Activated naive CD4-positive, alpha-beta T cell treated with anti-CD3 and anti-CD28 coated beads, Interleukin-2, amount 50 U/mL, for 72 hours (primary cell): ENCODE results near the gene ID2. TPM values are rescaled to one million over a fixed set of nuclear protein-coding genes. Genes with fewer than 3 reads are reported as not detected.
A peak's percentile ranks its signal among the peaks of the same experiment; 100 is the strongest.
"Not testable (repeated sequence)": the region's sequence is repeated elsewhere in the genome, so short reads cannot be mapped to it uniquely, and the experiment has no call there.

Experiments used
- ATAC-seq, 2 donors: fragments of 150-1000 bp; cut with Tn5 transposase; 2 replicates each; pipeline ENCODE4 v1.10.0; 2021; ENCODE audit warnings: mild to moderate bottlenecking in 2 of 2, moderate library complexity in 2 of 2
- DNase-seq, 2 donors: peaks; one replicate each; pipeline ENCODE4 v3.0.0; 2021 to 2022; ENCODE audit warnings: low spot score in 2 of 2
- H3K27ac Mint-ChIP-seq, 2 donors: one replicate each; pipeline ENCODE4 v1.8.0; 2022; ENCODE audit warnings: mild to moderate bottlenecking in 2 of 2, mixed read lengths in 2 of 2
- H3K36me3 Mint-ChIP-seq, 2 donors: one replicate each; pipeline ENCODE4 v1.8.0; 2022; ENCODE audit warnings: mixed read lengths in 2 of 2
- H3K9me3 Mint-ChIP-seq, 2 donors: one replicate each; pipeline ENCODE4 v1.8.0; 2022; ENCODE audit warnings: mixed read lengths in 2 of 2
- total RNA-seq, 2 donors: library from RNA; stranded (reverse); gene quantifications; one replicate each; pipeline ENCODE4 v1.2.3, GENCODE V29; 2022

ID2 gene
- total RNA-seq, 2 donors from 2014 or later, result 42.8 to 272 TPM

DNA sequence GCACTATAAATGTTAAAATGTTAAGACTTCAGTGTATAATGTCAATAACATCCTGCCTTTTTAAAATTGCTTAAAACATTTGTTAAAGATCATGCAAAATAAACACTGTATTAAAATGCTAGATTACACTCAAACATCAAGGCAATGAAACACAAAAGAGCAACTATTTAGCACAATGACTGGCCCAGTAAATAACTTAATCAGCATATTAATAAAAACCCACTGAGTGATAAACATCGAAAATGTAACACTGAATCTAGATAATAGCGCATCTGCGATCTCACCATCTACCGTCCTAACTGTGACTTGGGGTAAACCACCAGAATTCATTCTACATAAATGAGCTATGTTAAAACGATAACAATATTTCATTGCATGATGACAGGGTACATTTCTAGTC, 47.2 kb downstream of the ID2 start:
- not testable (repeated sequence) for ATAC-seq, H3K27ac Mint-ChIP-seq, H3K9me3 Mint-ChIP-seq

DNA sequence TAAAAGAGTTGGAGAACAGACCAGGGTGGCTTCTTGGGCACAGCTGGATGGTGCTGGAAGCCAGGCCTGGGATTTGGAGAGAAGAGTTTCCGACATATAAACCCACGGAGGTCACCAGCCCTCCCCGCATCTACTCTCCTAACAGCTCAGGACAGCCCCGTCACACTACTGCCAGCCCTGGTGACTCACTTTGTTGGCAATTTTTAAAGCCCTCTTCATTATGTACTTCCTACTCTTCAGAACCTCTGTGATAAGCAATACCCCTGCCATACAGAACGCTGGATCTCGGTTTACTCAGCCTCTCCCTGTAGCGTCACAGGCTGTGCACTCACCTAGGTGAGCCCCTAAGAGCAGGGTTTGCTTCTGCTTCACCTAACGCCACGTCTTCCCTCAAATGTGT, 48.1 kb downstream of the ID2 start:
- Mint-ChIP-seq H3K27ac (peak overlapping the region in 1 of 2 donors; percentile 24), H3K9me3 (no peaks in the 10 kb centered on the region), H3K36me3 (peaks cover 12 to 22% of the 10 kb centered on the region in 2 donors)
- DNase-seq (no peak), ATAC-seq (no peak)

More for the DNA sequence above, 47.2 kb downstream of the ID2 start:
- peaks cover 12 to 22% of the 10 kb centered on the region in 2 donors for H3K36me3 Mint-ChIP-seq
- not testable (repeated sequence) for DNase-seq

GRCh38 chr2:8732601-8733000, 50.7 kb downstream of the ID2 start:
- ATAC-seq, result no peak
- DNase-seq, result no peak
- no peak overlapping the region for H3K27ac Mint-ChIP-seq
- peaks cover 12 to 22% of the 10 kb centered on the region in 2 donors for H3K36me3 Mint-ChIP-seq
- H3K9me3 Mint-ChIP-seq, result no peaks in the 10 kb centered on the region

Other genes with a start within 250 kb of the ID2 start
- 10 to 100 TPM; 25.6 to 25.8 TPM for gene KIDINS220, start 155.6 kb downstream of the ID2 start, total RNA-seq